Measurements from ENCODE around the gene HMGXB4. TPM values are rescaled to one million over a fixed set of nuclear protein-coding genes. Genes with fewer than 3 reads are reported as not detected.

Gene HMGXB4
- total and polyA plus RNA-seq, 2 donors (not counting 1 experiment from before 2014, with no cell fraction given): 5.9 to 25.2 TPM

DNA sequence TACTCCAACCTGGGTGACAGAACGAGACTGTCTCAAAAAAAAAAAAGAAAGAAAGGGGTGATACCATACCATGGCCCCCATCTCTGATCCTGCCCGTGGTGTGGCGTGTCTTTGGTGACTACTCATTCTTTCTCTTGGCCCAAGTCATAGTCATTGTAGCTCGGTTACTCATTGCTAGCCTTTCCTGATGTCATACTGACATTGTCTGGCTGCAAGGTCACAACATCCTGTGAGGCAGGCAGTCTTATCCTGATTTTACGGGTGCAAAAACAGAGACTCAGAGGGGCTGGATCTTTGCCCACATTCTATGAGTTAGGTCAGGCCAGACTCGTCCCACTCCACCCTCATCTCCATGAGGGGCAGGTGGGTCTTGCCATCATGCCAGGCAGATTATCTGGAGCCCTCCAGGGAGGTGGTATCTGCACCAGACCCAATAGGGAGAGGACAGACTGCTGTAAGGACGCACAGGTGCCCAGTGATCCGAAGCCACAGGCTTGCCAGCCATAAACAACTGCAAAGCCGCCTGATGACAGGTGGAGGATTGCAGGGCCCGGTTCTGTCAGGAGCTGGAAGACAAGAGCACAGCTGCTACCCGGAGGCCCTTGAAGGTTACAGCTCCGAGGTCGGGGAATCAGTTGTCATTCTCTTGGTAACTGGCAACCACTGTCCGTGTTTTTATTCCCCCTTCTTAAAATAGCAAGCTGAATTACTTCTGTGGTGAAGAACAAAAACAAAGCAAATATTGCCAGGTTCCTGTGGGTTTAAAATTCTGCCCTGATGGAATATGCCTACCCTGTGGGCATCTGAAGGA is 56.2 kb downstream of the HMGXB4 start:
- no peaks in the 10 kb centered on the region for H3K27me3 Mint-ChIP-seq
- Histone ChIP-seq H3K4me2 (replicated peaks; ENCODE audit: low read depth, low read length, poor library complexity, severe bottlenecking) (no peak overlapping the region), H3K79me2 (ENCODE audit: control insufficient read depth, insufficient read depth, low read length) (peaks cover 18% of the 10 kb centered on the region), H3K27ac (ENCODE audit: low read length in 2 of 2) (no peak overlapping the region), H3K4me3 (ENCODE audit: control extremely low read depth in 1 of 5, extremely low read depth in 1 of 5, insufficient read depth in 1 of 5, low read depth in 2 of 5, low read length in 4 of 5) (no peak overlapping the region), H3K27me3 (replicated peaks in 1 of 4; ENCODE audit: control extremely low read depth in 1 of 4, control insufficient read depth in 3 of 4, insufficient read depth in 4 of 4, low read length in 3 of 4) (no peaks in the 10 kb centered on the region), H3K9ac (ENCODE audit: low read length) (no peak overlapping the region), H3K4me1 (ENCODE audit: control insufficient read depth in 2 of 2, insufficient read depth in 2 of 2, low read length in 2 of 2) (peaks cover 7 to 32% of the 10 kb centered on the region in 2 donors), H2AFZ (ENCODE audit: insufficient read depth, low read depth, low read length, poor library complexity, severe bottlenecking) (no peak overlapping the region), H3K9me3 (ENCODE audit: control extremely low read depth in 1 of 3, control insufficient read depth in 2 of 3, insufficient read depth in 1 of 3, low read length in 2 of 3) (no peaks in the 10 kb centered on the region), H4K20me1 (ENCODE audit: control insufficient read depth, insufficient read depth, low read length, poor library complexity, severe bottlenecking) (peaks cover 16% of the 10 kb centered on the region), H3K36me3 (replicated peaks in 1 of 2; ENCODE audit: control extremely low read depth in 1 of 2, control insufficient read depth in 1 of 2, extremely low read depth in 1 of 2, insufficient read depth in 2 of 2, low read length in 1 of 2) (peaks cover 0 to 11% of the 10 kb centered on the region in 2 experiments)
- no peaks in the 10 kb centered on the region for H3K9me3 Mint-ChIP-seq (ENCODE audit: insufficient read depth)
- TF ChIP-seq, protein P1, sequence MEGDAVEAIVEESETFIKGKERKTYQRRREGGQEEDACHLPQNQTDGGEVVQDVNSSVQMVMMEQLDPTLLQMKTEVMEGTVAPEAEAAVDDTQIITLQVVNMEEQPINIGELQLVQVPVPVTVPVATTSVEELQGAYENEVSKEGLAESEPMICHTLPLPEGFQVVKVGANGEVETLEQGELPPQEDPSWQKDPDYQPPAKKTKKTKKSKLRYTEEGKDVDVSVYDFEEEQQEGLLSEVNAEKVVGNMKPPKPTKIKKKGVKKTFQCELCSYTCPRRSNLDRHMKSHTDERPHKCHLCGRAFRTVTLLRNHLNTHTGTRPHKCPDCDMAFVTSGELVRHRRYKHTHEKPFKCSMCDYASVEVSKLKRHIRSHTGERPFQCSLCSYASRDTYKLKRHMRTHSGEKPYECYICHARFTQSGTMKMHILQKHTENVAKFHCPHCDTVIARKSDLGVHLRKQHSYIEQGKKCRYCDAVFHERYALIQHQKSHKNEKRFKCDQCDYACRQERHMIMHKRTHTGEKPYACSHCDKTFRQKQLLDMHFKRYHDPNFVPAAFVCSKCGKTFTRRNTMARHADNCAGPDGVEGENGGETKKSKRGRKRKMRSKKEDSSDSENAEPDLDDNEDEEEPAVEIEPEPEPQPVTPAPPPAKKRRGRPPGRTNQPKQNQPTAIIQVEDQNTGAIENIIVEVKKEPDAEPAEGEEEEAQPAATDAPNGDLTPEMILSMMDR (IDR thresholded peaks at IDR 0.05): no peak
- no peak for TF ChIP-seq EZH2 (IDR thresholded peaks at IDR 0.05; ENCODE audit: borderline replicate concordance, insufficient read depth, low read depth, low read length, poor library complexity, severe bottlenecking)
- H3K4me1 Mint-ChIP-seq: peaks cover 38% of the 10 kb centered on the region
- H3K4me3 Mint-ChIP-seq: no peak overlapping the region
- ChIA-PET CTCF (no interaction called here), POLR2A (interaction anchor here (0.5 to 0.9 kb wide), 2 partner anchors 14 to 214 kb away, joined by 3 read pairs; partner anchors contain the start of gene TOM1)
- WGBS (ENCODE audit: insufficient coverage): 55% methylated on average over 14 of the region's 14 CpGs
- ATAC-seq (ENCODE audit: low read depth) (no peak), DNase-seq (no peak)
- H3K27ac Mint-ChIP-seq: peak overlapping the region; percentile 5
- intact Hi-C loops (cut with micrococcal nuclease): no loop called here

All from B cell (primary cell).